MCF 10A (cell line): ENCODE data around the gene ETV1. TPM values are rescaled to one million over a fixed set of nuclear protein-coding genes. Genes with fewer than 3 reads are reported as not detected.

ENCODE experiments used
- BruUV-seq: library from RNA; stranded (reverse); fragments of 400-500 nt; replicated peaks from 2 replicates; lab custom pipeline; 2021; lab: Mats Ljungman, UMichigan
- CTCF ChIA-PET: fragments of 300-600 bp; sonication (Branson Sonifier 250); formaldehyde crosslinking; extraction: SDS; loops from one replicate; lab custom pipeline; 2021; ENCODE audit warnings: antibody characterized with exemption, inconsistent platforms; lab: Yijun Ruan, JAX
- POLR2A ChIA-PET: fragments of 300-600, 350-650 bp; sonication (Branson Sonifier 250); formaldehyde crosslinking; extraction: SDS; loops from one replicate; lab custom pipeline; 2020; ENCODE audit warnings: antibody characterized with exemption, inconsistent platforms; lab: Yijun Ruan, JAX
- DNase-seq: peaks from one replicate; pipeline ENCODE4 v3.0.0-alpha.2; 2018; ENCODE audit not compliant: unreplicated experiment
- H3K27ac Mint-ChIP-seq: one replicate; pipeline ENCODE4 v1.8.0; 2022; ENCODE audit warnings: mild to moderate bottlenecking, low read depth, mixed read lengths; ENCODE audit not compliant: unreplicated experiment
- H3K27me3 Mint-ChIP-seq: one replicate; pipeline ENCODE4 v1.8.0; 2022; ENCODE audit warnings: mixed read lengths; ENCODE audit not compliant: insufficient read depth, unreplicated experiment
- H3K36me3 Mint-ChIP-seq: one replicate; pipeline ENCODE4 v1.8.0; 2022; ENCODE audit warnings: mild to moderate bottlenecking, moderate library complexity, mixed read lengths; ENCODE audit not compliant: insufficient read depth, unreplicated experiment
- H3K4me1 Mint-ChIP-seq: one replicate; pipeline ENCODE4 v1.8.0; 2022; ENCODE audit warnings: mixed read lengths; ENCODE audit not compliant: insufficient read depth, unreplicated experiment
- H3K4me3 Mint-ChIP-seq: one replicate; pipeline ENCODE4 v1.8.0; 2022; ENCODE audit warnings: mild to moderate bottlenecking, moderate library complexity, mixed read lengths; ENCODE audit not compliant: unreplicated experiment
- H3K9me3 Mint-ChIP-seq: one replicate; pipeline ENCODE4 v1.8.0; 2022; ENCODE audit warnings: mixed read lengths; ENCODE audit not compliant: unreplicated experiment
- CTCF ChIP-seq: fragments of 200-600 bp; IDR thresholded peaks from one replicate; pipeline ENCODE4 v1.8.0; 2022; ENCODE audit warnings: antibody characterized with exemption, mild to moderate bottlenecking; ENCODE audit not compliant: unreplicated experiment
- intact Hi-C: fragments of 100-400 bp; cut with micrococcal nuclease; formaldehyde crosslinking; loops from 2 replicates; pipeline ENCODE4 v1.14.1; 2022
- total RNA-seq: library from RNA; stranded (reverse); gene quantifications from 2 replicates; pipeline ENCODE4 v1.2.3, GENCODE V29; 2022

ETV1 gene
- total RNA-seq, 1 experiment from 2014 or later, result 6.9 TPM

- intact Hi-C loops, result no loop called here
These were observed 95.1 kb downstream of the ETV1 start for GRCh38 chr7:13894377-13894776.

GRCh38 chr7:13890793-13891192 is 98.7 kb downstream of the ETV1 start:
- no peak overlapping the region for H3K27ac Mint-ChIP-seq
- no peak for TF ChIP-seq CTCF
- intact Hi-C loops, result no loop called here
- no TSS peak for BruUV-seq
- no peaks in the 10 kb centered on the region for H3K9me3 Mint-ChIP-seq
- no peak for DNase-seq
- H3K27me3 Mint-ChIP-seq, result no peaks in the 10 kb centered on the region
- H3K4me3 Mint-ChIP-seq, result no peak overlapping the region
- H3K36me3 Mint-ChIP-seq, result no peaks in the 10 kb centered on the region
- POLR2A ChIA-PET, result no interaction called here
- CTCF ChIA-PET, result no interaction called here
- no peaks in the 10 kb centered on the region for H3K4me1 Mint-ChIP-seq

More at GRCh38 chr7:13894377-13894776, 95.1 kb downstream of the ETV1 start:
- POLR2A ChIA-PET, result no interaction called here
- no TSS peak for BruUV-seq
- H3K4me3 Mint-ChIP-seq, result no peak overlapping the region
- no peaks in the 10 kb centered on the region for H3K9me3 Mint-ChIP-seq
- no peak for TF ChIP-seq CTCF
- CTCF ChIA-PET, result no interaction called here
- H3K4me1 Mint-ChIP-seq, result no peaks in the 10 kb centered on the region
- no peaks in the 10 kb centered on the region for H3K27me3 Mint-ChIP-seq
- no peak for DNase-seq
- H3K27ac Mint-ChIP-seq, result no peak overlapping the region
- H3K36me3 Mint-ChIP-seq, result no peaks in the 10 kb centered on the region

- Mint-ChIP-seq H3K4me3 (no peak overlapping the region), H3K9me3 (no peaks in the 10 kb centered on the region), H3K4me1 (peaks cover under 1% of the 10 kb centered on the region), H3K27me3 (no peaks in the 10 kb centered on the region), H3K36me3 (no peaks in the 10 kb centered on the region), H3K27ac (no peak overlapping the region)
- intact Hi-C loops, result no loop called here
- ChIA-PET POLR2A (no interaction called here), CTCF (no interaction called here)
- no TSS peak for BruUV-seq
- TF ChIP-seq CTCF, result no peak
- no peak for DNase-seq
These were observed 103.1 kb downstream of the ETV1 start for GRCh38 chr7:13886356-13886755.

GRCh38 chr7:13882051-13882450 is 107.4 kb downstream of the ETV1 start:
- CTCF ChIA-PET, result interaction anchor here (1.1 kb wide), 1 partner anchor 32 kb away, joined by 4 read pairs; no protein-coding TSS in a partner anchor
- H3K27ac Mint-ChIP-seq, result no peak overlapping the region
- DNase-seq, result peak; percentile 11
- POLR2A ChIA-PET, result interaction anchor here (0.6 kb wide), 1 partner anchor 10 kb away, joined by 3 read pairs; no protein-coding TSS in a partner anchor
- H3K4me1 Mint-ChIP-seq, result peaks cover 25% of the 10 kb centered on the region
- no TSS peak for BruUV-seq
- H3K9me3 Mint-ChIP-seq, result no peaks in the 10 kb centered on the region
- no peak overlapping the region for H3K4me3 Mint-ChIP-seq
- H3K36me3 Mint-ChIP-seq, result no peaks in the 10 kb centered on the region
- TF ChIP-seq CTCF, result no peak
- no peaks in the 10 kb centered on the region for H3K27me3 Mint-ChIP-seq
- intact Hi-C loops, result no loop called here
